HG03280 (cell line): ENCODE results near the gene TNK1.

ENCODE experiments used
- ATAC-seq: cut with Tn5 transposase; IDR thresholded peaks from one replicate; pipeline ENCODE4 v1.9.1; 2021; ENCODE audit warnings: mild to moderate bottlenecking, moderate library complexity; ENCODE audit not compliant: unreplicated experiment

Gene TNK1

GRCh38 chr17:7408863-7409262, 28.0 kb downstream of the TNK1 start:
- ATAC-seq = no peak

DNA sequence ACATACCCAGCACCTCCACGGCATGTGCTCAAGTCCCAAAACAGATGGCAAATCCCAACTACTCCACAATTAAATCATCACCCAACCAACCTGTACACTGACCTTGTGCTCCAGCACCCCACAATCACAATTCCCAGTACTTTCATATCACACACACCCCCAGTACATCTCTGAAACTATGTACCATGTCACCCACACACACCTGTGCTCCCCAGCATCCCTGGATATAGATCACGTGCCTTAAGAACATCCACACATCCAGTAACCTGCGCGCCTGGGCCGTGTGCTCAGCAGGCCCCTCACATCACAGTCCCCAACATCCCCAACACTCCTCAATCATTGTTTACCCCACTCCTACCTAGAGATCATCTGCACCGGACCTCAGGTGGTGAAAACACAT, 28.8 kb downstream of the TNK1 start:
- no peak for ATAC-seq

DNA sequence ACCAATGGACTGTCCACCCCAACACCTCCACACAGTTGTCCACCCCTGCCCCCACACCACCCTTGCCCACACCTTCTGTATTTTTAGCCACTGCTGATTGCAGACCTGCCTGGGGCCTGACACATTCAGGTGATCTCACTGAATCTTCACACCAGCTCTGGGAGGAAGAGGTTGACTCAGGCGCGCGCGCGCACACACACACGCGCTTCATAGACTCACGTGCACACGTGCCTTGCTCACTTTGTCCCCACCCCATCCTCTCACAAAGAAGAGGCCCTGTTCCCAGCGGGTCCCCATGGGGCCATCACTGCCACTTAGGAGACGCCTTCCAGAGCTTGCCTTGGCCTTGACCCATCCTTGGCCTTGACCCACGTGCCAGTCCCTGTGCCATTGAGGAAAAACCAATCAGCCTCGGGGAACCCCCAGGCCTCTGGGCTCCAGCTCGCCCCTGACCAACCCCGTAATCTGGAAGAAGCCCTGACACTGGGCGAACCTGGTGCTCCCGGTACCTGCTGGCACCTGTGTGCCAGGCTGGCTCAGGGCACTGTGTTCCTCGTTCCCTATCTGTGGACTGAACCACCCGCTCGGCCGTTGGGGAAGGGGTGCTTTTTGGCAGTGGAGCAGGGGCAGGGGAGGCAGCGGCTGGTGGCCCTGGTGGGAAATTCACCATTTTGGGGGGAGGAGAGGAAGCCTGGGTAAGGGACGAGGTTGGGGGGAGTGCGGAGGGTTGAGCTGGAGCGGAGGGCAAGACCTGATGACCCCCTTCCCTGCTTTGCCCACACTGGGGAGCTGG, 29.9 kb downstream of the TNK1 start:
- no peak for ATAC-seq

DNA sequence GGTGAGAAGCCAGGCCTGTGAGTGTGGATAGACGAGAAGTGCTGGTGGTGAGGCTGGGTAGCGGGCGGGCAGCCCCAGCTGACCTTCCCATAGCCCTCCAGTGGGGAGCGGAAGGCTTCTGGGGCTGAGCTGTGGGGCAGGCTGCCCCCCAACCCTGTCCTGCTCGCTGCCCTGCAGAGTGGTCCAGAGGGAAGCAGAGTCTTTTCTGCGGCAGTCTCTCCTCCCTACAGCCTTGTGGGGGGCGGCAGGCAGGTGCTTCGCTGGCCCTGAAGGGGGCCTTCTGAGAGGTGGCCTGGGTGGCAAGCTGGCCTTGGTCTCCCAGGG, 30.5 kb downstream of the TNK1 start:
- no peak for ATAC-seq

GRCh38 chr17:7413346-7413985, 32.6 kb downstream of the TNK1 start:
- no peak for ATAC-seq

DNA sequence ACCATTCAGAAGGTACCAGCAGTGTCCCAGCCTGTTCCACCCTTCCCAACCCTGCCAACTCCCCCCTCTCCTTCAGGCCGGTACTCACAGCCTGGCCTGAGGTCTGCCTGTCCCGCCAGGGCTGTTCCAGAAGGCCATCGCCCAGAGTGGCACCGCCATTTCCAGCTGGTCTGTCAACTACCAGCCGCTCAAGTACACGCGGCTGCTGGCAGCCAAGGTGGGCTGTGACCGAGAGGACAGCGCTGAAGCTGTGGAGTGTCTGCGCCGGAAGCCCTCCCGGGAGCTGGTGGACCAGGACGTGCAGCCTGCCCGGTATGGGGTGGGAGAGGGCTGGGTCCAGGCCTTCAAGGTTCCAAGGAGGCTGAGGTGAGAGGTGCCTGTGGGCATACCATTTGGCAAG, 33.9 kb downstream of the TNK1 start:
- no peak for ATAC-seq

DNA sequence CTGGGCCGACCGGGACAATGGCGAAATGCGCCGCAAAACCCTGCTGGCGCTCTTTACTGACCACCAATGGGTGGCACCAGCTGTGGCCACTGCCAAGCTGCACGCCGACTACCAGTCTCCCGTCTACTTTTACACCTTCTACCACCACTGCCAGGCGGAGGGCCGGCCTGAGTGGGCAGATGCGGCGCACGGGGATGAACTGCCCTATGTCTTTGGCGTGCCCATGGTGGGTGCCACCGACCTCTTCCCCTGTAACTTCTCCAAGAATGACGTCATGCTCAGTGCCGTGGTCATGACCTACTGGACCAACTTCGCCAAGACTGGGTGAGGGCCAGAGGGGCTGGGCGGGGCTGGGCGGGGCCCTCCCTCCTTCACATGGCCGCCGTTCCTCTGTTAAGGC, 34.9 kb downstream of the TNK1 start:
- no peak for ATAC-seq

GRCh38 chr17:7416323-7416722, 35.4 kb downstream of the TNK1 start:
- ATAC-seq = no peak

GRCh38 chr17:7417056-7417655, 36.3 kb downstream of the TNK1 start:
- ATAC-seq = no peak

GRCh38 chr17:7418472-7419152, 37.7 kb downstream of the TNK1 start:
- ATAC-seq = no peak

GRCh38 chr17:7419819-7420610, 39.1 kb downstream of the TNK1 start, which contains the start of gene SPEM1:
SPEM1 (plus strand) TSS chr17:7420324; CDS start chr17:7420385, 61 bp downstream.
- ATAC-seq = no peak

DNA sequence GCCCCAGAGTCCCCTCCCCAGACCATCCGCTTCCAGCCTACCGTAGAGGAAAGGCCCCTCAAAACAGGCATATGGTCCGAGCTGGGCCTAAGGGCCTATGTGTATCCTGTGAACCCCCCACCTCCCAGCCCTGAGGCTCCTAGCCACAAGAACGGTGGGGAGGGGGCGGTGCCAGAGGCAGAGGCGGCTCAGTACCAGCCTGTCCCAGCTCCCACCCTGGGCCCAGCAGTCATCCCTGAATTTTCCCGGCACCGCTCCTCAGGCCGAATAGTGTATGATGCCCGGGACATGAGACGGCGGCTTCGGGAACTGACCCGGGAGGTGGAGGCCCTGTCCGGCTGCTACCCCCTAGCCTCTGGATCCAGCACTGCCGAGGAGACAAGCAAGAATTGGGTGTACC, 40.3 kb downstream of the TNK1 start:
- ATAC-seq = no peak

DNA sequence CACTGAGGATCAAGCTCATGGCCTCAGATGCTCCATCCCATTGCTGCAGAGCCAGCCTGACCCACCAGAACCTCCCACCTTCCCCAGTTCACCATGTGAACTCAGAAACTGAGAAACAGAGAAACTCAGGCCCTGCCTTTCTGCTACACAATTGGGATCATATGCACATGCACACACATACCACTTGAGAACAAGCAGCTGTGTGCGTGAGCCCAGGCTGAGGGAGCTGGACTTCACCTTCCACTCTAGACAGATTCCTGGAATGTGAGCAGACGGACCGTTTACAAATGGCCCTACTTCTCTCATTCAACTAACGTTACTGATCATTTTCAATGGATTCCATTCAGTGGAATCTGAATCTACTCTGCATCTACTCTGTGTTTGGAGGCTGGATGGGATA, 42.8 kb downstream of the TNK1 start:
- no peak for ATAC-seq

- no peak for ATAC-seq
Measured at GRCh38 chr17:7425316-7425715, 44.4 kb downstream of the TNK1 start, which contains the start of gene SPEM2. SPEM2 (plus strand) TSS chr17:7425616; CDS start chr17:7425689, 73 bp downstream.

GRCh38 chr17:7425756-7426155, 44.9 kb downstream of the TNK1 start:
- ATAC-seq = no peak

- ATAC-seq = no peak
Measured at GRCh38 chr17:7426203-7426863, 45.4 kb downstream of the TNK1 start.

- ATAC-seq = no peak
Measured at GRCh38 chr17:7426896-7427489, 46.1 kb downstream of the TNK1 start.

- ATAC-seq = no peak
Measured at GRCh38 chr17:7427549-7427948, 46.7 kb downstream of the TNK1 start.

DNA sequence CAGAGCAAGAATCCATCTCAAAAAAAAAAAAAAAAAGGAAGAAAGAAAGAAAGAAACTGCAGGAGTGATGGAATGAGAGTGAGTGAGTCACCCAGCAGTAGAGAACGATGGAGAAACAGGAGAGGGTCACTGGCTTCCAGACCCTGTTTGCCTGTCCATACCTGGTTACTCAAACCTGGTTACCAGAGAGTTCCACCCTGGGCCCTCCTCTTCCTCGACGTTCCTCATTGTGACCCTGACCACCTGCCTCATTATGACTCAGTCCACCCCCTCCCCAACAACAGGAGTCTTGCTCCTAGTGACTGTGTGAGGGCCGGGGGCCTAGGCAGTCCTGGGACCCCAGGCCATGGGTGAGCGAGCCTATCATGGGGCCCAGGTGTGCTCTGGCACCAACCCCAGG, 47.7 kb downstream of the TNK1 start, which contains the start of gene SPEM3:
TSS of gene SPEM3 (plus strand) at position 301 of the 400 bp plus-strand sequence. CDS start at position 347, 46 bp downstream.
- no peak for ATAC-seq

DNA sequence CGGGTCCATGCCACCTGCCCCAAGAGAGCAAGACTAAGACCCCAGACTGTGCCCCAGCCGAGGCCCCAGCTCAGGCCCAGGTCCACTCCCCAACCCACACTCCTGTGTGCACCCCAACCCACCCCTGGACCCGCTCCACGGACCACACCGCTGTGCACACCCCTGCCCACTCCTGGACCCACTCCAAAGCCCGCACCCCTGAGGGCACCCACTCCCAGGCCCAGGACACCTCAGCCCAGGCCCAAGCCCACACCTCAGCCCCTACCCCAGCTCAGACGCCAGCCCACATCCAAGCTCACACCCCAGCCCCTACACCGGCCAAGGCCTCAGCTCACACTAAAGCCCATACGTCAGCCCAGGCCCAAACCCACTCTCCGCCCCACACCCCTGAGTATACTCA, 48.8 kb downstream of the TNK1 start:
- ATAC-seq = no peak
